HUES64 (cell line): ENCODE measurements around the gene SEMA4C.

Experiments used
- H3K27ac ChIP-seq: 2 replicates; pipeline ENCODE4 v1.7.0; 2013; ENCODE audit warnings: low read depth, low read length, inconsistent platforms
- H3K27me3 ChIP-seq: 2 replicates; pipeline ENCODE4 v1.6.1; 2013; ENCODE audit warnings: mild to moderate bottlenecking, low read length; ENCODE audit not compliant: insufficient read depth
- H3K36me3 ChIP-seq: 2 replicates; pipeline ENCODE4 v1.6.1; 2013; ENCODE audit warnings: mild to moderate bottlenecking, low read length; ENCODE audit not compliant: insufficient read depth
- H3K4me1 ChIP-seq: 2 replicates; pipeline ENCODE4 v1.6.1; 2013; ENCODE audit warnings: mild to moderate bottlenecking, low read length, moderate library complexity; ENCODE audit not compliant: insufficient read depth
- H3K4me3 ChIP-seq: 2 replicates; pipeline ENCODE4 v1.5.1; 2013; ENCODE audit warnings: mild to moderate bottlenecking, low read length, moderate library complexity
- H3K9ac ChIP-seq: 2 replicates; pipeline ENCODE4 v1.6.1; 2013; ENCODE audit warnings: mild to moderate bottlenecking, low read depth, low read length
- H3K9me3 ChIP-seq: 2 replicates; pipeline ENCODE4 v1.6.1; 2013; ENCODE audit warnings: low read depth, low read length; ENCODE audit not compliant: insufficient read depth
- WGBS: fragments of 150-250, 120-280 bp; methylation state at CpG from one replicate; pipeline ENCODE4 v1.1.7; 2013; ENCODE audit warnings: missing lambda C conversion rate; 5-methylcytosine and 5-hydroxymethylcytosine counted together

SEMA4C gene

GRCh38 chr2:96822786-96823185 lies 47.1 kb downstream of the SEMA4C start:
- Histone ChIP-seq H3K4me1 (peaks cover 10% of the 10 kb centered on the region; the same call in 1 of the 2 replicates), H3K9me3 (no peaks in the 10 kb centered on the region), H3K27ac (no peak overlapping the region), H3K27me3 (no peaks in the 10 kb centered on the region; the same call in 1 of the 2 replicates), H3K9ac (no peak overlapping the region), H3K36me3 (peaks cover 68% of the 10 kb centered on the region), H3K4me3 (no peak overlapping the region)
- 91% methylated on average over 4 of the region's 4 CpGs for WGBS

- WGBS: 91% methylated on average over 11 of the region's 11 CpGs
- no peak overlapping the region for H3K9ac ChIP-seq
- peaks cover 14% of the 10 kb centered on the region; the same call in 1 of the 2 replicates for H3K4me1 ChIP-seq
- no peak overlapping the region for H3K27ac ChIP-seq
- H3K27me3 ChIP-seq: no peaks in the 10 kb centered on the region; the same call in 1 of the 2 replicates
- H3K9me3 ChIP-seq: no peaks in the 10 kb centered on the region
- no peak overlapping the region for H3K4me3 ChIP-seq
- peaks cover 55% of the 10 kb centered on the region for H3K36me3 ChIP-seq
Measured at GRCh38 chr2:96821113-96821675, 48.7 kb downstream of the SEMA4C start.

GRCh38 chr2:96819876-96820511 lies 49.9 kb downstream of the SEMA4C start:
- Histone ChIP-seq H3K4me3 (no peak overlapping the region), H3K27me3 (no peaks in the 10 kb centered on the region; the same call in 1 of the 2 replicates), H3K27ac (no peak overlapping the region), H3K9me3 (no peaks in the 10 kb centered on the region), H3K36me3 (peaks cover 44% of the 10 kb centered on the region), H3K9ac (no peak overlapping the region), H3K4me1 (peaks cover 15% of the 10 kb centered on the region; the same call in 1 of the 2 replicates)
- WGBS: 92% methylated on average over 12 of the region's 12 CpGs

GRCh38 chr2:96819128-96819875 lies 50.6 kb downstream of the SEMA4C start:
- no peaks in the 10 kb centered on the region for H3K9me3 ChIP-seq
- peaks cover 17% of the 10 kb centered on the region; the same call in 1 of the 2 replicates for H3K4me1 ChIP-seq
- no peak overlapping the region for H3K4me3 ChIP-seq

GRCh38 chr2:96817882-96818281 lies 52.0 kb downstream of the SEMA4C start:
- Histone ChIP-seq H3K36me3 (peaks cover 25% of the 10 kb centered on the region), H3K4me1 (peaks cover 17% of the 10 kb centered on the region; the same call in 1 of the 2 replicates), H3K9me3 (no peaks in the 10 kb centered on the region), H3K27me3 (no peaks in the 10 kb centered on the region; the same call in 1 of the 2 replicates), H3K9ac (no peak overlapping the region), H3K4me3 (peak overlapping the region; percentile 64), H3K27ac (no peak overlapping the region)
- WGBS: 82% methylated on average over 8 of the region's 8 CpGs

More at GRCh38 chr2:96819128-96819875, 50.6 kb downstream of the SEMA4C start:
- Histone ChIP-seq H3K9ac (no peak overlapping the region), H3K36me3 (peaks cover 37% of the 10 kb centered on the region), H3K27me3 (no peaks in the 10 kb centered on the region; the same call in 1 of the 2 replicates), H3K27ac (no peak overlapping the region)
- 77% methylated on average over 10 of the region's 10 CpGs for WGBS

GRCh38 chr2:96816836-96817702 lies 52.8 kb downstream of the SEMA4C start:
- Histone ChIP-seq H3K9me3 (no peaks in the 10 kb centered on the region), H3K9ac (peak overlapping the region; percentile 81), H3K27ac (no peak overlapping the region), H3K4me3 (peak overlapping the region; percentile 64), H3K36me3 (peaks cover 19% of the 10 kb centered on the region), H3K4me1 (peaks cover 17% of the 10 kb centered on the region; the same call in 1 of the 2 replicates), H3K27me3 (no peaks in the 10 kb centered on the region; the same call in 1 of the 2 replicates)
- 2% methylated on average over 89 of the region's 89 CpGs for WGBS

GRCh38 chr2:96816127-96816835 lies 53.6 kb downstream of the SEMA4C start, which contains the start of gene CNNM3:
Gene CNNM3, plus strand, starts transcription at chr2:96816268. Its CDS starts 10 bp downstream, at chr2:96816278.
- H3K36me3 ChIP-seq: peaks cover 18% of the 10 kb centered on the region
- WGBS: under 1% methylated on average over 103 of the region's 103 CpGs
- no peaks in the 10 kb centered on the region for H3K9me3 ChIP-seq
- no peaks in the 10 kb centered on the region; the same call in 1 of the 2 replicates for H3K27me3 ChIP-seq
- peaks cover 17% of the 10 kb centered on the region; the same call in 1 of the 2 replicates for H3K4me1 ChIP-seq
- H3K9ac ChIP-seq: peak within 1 kb of the TSS; percentile 81
- H3K4me3 ChIP-seq: peak within 1 kb of the TSS; percentile 64
- peak within 1 kb of the TSS; percentile 84 for H3K27ac ChIP-seq

GRCh38 chr2:96815326-96816126 lies 54.4 kb downstream of the SEMA4C start:
- peaks cover 15% of the 10 kb centered on the region for H3K36me3 ChIP-seq
- H3K27me3 ChIP-seq: no peaks in the 10 kb centered on the region; the same call in 1 of the 2 replicates
- 3% methylated on average over 60 of the region's 60 CpGs for WGBS
- H3K9ac ChIP-seq: peak overlapping the region; percentile 59
- H3K9me3 ChIP-seq: no peaks in the 10 kb centered on the region
- H3K27ac ChIP-seq: no peak overlapping the region
- H3K4me3 ChIP-seq: peak overlapping the region; percentile 64
- H3K4me1 ChIP-seq: peaks cover 17% of the 10 kb centered on the region; the same call in 1 of the 2 replicates

GRCh38 chr2:96813656-96814055 lies 56.2 kb downstream of the SEMA4C start:
- Histone ChIP-seq H3K36me3 (peaks cover 15% of the 10 kb centered on the region), H3K9me3 (no peaks in the 10 kb centered on the region), H3K9ac (no peak overlapping the region), H3K27ac (no peak overlapping the region), H3K4me3 (no peak overlapping the region), H3K27me3 (no peaks in the 10 kb centered on the region; the same call in 1 of the 2 replicates), H3K4me1 (peaks cover 13% of the 10 kb centered on the region; the same call in 1 of the 2 replicates)
- WGBS: 88% methylated on average over 4 of the region's 4 CpGs
